Lower lobe of right lung (tissue), 2 donors: ENCODE results near the gene PREPL. TPM values are rescaled to one million over a fixed set of nuclear protein-coding genes. Genes with fewer than 3 reads are reported as not detected.

ENCODE experiments used
- ATAC-seq, 2 donors: fragments of 200-7000 bp; cut with Tn5 transposase; one replicate each; pipeline ENCODE4 v1.9.1; 2020 to 2022; ENCODE audit warnings: mild to moderate bottlenecking in 2 of 2, moderate library complexity in 2 of 2
- DNase-seq: peaks from one replicate; pipeline ENCODE4 v3.0.0-alpha.2; 2020
- H3K27ac ChIP-seq: fragments of 200-600 bp; one replicate; pipeline ENCODE4 v1.8.0; 2022
- H3K27me3 ChIP-seq: fragments of 200-600 bp; one replicate; pipeline ENCODE4 v1.8.0; 2022; ENCODE audit warnings: low read depth
- H3K36me3 ChIP-seq: fragments of 200-600 bp; one replicate; pipeline ENCODE4 v1.8.0; 2022; ENCODE audit warnings: mild to moderate bottlenecking
- H3K4me1 ChIP-seq: fragments of 200-600 bp; one replicate; pipeline ENCODE4 v1.8.0; 2022
- H3K4me3 ChIP-seq: fragments of 200-600 bp; one replicate; pipeline ENCODE4 v1.8.0; 2022; ENCODE audit warnings: mild to moderate bottlenecking
- H3K9me3 ChIP-seq: fragments of 200-600 bp; one replicate; pipeline ENCODE4 v1.8.0; 2022
- intact Hi-C: fragments of 100-400 bp; cut with DNase I; formaldehyde crosslinking; loops from one replicate; pipeline ENCODE4 v1.11.0; 2022
- total RNA-seq: library from RNA; stranded (reverse); fragmentation: NEBNext Ultra II Directional; extraction: Animal tissue kit (Norgen Biotek cat#: 25700); gene quantifications from one replicate; pipeline ENCODE4 v1.2.1, GENCODE V29; 2021
- TF ChIP-seq, protein P1 (sequence below): fragments of 200-600 bp; IDR thresholded peaks from one replicate; pipeline ENCODE4 v1.8.0; 2022; ENCODE audit warnings: antibody characterized with exemption, mild to moderate bottlenecking
- donor health status: DM: no; HTN: yes; CAD: no; lungs with severe emphysema.

The PREPL gene
- total RNA-seq, 1 donor from 2014 or later, result 44.2 TPM

DNA sequence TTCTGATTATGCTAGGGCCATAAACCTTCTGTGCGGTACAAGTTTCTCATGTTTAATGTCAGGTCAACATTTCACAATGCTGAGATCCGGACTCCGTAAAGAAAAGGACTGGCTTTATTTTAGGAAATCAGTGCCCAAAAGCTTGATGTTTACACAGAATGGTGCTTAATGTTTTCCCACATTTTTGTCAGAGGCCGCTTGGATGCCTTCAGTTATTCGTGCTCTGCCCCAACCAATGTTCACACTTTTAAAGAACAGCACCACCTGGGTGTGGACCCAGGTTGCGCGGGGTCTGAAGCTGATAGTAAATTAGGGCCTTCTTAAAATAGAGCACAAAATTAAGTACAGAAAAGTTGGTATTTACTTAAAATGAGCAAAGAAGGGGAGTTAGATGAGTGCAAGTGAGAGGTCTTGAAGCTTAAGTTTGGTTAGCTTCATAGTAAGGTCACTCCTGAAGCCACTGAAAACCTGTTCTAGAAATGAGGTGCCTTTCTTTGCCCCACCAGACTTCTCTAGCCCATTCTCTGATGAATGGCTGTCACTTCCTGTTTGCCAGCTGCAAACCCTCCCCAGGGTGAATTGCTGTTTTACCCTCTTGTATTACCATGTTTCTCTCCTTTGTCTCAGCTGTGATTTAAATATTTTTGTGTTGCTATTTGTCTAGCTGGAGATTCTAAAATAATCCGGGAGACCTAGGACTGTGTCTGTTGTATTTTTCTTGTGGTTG is 65.5 kb downstream of the PREPL start:
- TF ChIP-seq, protein P1, sequence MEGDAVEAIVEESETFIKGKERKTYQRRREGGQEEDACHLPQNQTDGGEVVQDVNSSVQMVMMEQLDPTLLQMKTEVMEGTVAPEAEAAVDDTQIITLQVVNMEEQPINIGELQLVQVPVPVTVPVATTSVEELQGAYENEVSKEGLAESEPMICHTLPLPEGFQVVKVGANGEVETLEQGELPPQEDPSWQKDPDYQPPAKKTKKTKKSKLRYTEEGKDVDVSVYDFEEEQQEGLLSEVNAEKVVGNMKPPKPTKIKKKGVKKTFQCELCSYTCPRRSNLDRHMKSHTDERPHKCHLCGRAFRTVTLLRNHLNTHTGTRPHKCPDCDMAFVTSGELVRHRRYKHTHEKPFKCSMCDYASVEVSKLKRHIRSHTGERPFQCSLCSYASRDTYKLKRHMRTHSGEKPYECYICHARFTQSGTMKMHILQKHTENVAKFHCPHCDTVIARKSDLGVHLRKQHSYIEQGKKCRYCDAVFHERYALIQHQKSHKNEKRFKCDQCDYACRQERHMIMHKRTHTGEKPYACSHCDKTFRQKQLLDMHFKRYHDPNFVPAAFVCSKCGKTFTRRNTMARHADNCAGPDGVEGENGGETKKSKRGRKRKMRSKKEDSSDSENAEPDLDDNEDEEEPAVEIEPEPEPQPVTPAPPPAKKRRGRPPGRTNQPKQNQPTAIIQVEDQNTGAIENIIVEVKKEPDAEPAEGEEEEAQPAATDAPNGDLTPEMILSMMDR, result no peak
- intact Hi-C loops, result no loop called here
- H3K27me3 ChIP-seq, result no peaks in the 10 kb centered on the region
- peaks cover 14% of the 10 kb centered on the region for H3K4me1 ChIP-seq
- ATAC-seq, result no peak
- H3K36me3 ChIP-seq, result no peaks in the 10 kb centered on the region
- no peak overlapping the region for H3K4me3 ChIP-seq
- DNase-seq, result no peak
- no peaks in the 10 kb centered on the region for H3K9me3 ChIP-seq
- H3K27ac ChIP-seq, result no peak overlapping the region

DNA sequence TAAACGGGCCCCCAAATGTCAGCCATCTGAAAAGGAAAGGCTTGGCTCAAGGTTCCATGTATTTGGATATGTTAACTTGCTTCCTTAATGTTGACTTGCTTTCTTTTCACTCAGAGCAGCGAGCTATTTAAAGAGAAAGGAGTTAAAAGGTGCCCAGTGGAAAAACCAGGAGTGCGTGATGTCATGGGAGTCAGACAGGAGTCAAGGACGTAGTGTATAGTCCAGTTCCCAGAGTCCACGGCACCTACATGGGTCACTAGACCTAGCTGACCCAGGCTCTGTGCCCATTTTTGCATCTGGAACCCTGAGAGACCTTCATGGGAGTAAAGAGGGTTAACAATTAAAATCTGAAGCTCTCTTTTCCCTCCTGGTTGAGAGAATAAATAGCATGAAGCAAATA is 66.2 kb downstream of the PREPL start:
- ATAC-seq (no peak), DNase-seq (no peak)
- Histone ChIP-seq H3K36me3 (no peaks in the 10 kb centered on the region), H3K27ac (no peak overlapping the region), H3K9me3 (no peaks in the 10 kb centered on the region), H3K27me3 (no peaks in the 10 kb centered on the region), H3K4me3 (no peak overlapping the region), H3K4me1 (peaks cover 15% of the 10 kb centered on the region)
- intact Hi-C loops, result no loop called here
- TF ChIP-seq, protein P1, result no peak

DNA sequence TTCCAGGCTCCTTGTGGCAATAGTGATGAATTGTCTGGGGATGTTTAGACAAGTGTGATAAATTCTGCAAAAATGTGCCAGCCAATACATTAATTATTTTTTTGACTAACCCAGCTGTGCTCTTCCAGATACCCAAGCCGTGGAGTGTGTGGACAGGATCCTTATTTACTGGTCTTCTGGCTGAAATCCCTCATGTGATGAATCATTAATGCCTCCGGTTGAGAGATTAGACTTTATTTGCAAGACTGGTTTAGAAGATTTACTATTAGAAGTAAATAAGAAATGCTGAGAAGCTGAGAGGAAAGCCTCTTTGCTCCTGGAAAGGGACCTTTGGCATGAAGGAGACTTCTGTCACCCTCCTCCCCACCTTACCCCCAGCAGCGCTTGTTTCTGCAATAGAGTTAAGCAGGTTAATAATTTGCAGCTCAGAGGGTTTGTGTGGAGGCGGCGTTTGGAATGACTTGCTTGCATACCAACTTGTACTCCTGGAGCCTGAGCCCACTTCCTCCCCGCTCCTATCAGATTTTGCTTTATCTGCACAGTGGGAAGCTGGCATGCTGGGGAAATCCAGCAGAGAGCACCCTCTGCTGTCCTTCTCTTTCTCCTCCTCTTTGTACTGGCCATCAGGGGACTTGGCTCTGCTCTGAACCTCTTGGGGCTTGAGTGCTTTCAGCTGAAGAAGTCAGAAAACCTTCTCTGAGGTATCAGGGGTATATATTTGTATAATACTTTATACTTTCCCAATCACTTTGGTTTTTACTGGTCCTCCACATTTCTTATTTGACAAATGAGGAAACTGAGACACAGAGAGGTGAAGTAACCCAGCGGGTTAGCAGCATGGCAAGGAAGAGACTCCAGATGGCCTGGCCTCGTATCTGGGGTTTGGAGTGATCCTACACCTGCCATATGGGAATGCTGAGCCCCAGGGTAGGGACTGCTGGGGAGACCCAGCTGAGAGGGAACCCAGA is 69.7 kb downstream of the PREPL start:
- DNase-seq, result peak; percentile 61
- ATAC-seq, result peak; percentile 92 to 95
- H3K9me3 ChIP-seq, result no peaks in the 10 kb centered on the region
- TF ChIP-seq, protein P1, result peak; percentile 47
- intact Hi-C loops, result no loop called here
- H3K27ac ChIP-seq, result no peak overlapping the region
- H3K4me1 ChIP-seq, result peaks cover 15% of the 10 kb centered on the region
- H3K27me3 ChIP-seq, result no peaks in the 10 kb centered on the region
- H3K36me3 ChIP-seq, result no peaks in the 10 kb centered on the region
- H3K4me3 ChIP-seq, result no peak overlapping the region

DNA sequence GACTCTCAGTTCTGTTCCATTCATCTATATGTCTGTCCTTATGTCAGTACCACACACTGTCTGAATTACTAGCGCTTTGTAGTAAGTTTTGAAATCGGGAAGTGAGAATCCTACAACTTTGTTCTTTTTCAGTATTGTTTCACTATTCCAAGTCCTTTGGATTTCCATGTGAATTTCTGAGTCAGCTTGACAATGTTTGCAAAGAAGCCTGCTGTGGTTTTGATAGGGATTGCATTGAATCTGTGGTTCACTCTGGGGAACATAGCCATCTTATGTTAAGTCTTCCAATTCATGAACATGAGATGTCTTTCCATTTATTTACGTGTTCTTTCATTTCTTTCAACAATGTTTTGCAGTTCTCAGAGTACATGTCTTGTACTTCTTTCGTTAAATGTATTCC is 71.0 kb downstream of the PREPL start:
- DNase-seq (no peak), ATAC-seq (no peak)
- H3K27ac ChIP-seq, result no peak overlapping the region
- H3K36me3 ChIP-seq, result no peaks in the 10 kb centered on the region
- no peaks in the 10 kb centered on the region for H3K27me3 ChIP-seq
- intact Hi-C loops, result no loop called here
- TF ChIP-seq, protein P1, result no peak
- H3K9me3 ChIP-seq, result no peaks in the 10 kb centered on the region
- H3K4me3 ChIP-seq, result no peak overlapping the region
- peaks cover 15% of the 10 kb centered on the region for H3K4me1 ChIP-seq

DNA sequence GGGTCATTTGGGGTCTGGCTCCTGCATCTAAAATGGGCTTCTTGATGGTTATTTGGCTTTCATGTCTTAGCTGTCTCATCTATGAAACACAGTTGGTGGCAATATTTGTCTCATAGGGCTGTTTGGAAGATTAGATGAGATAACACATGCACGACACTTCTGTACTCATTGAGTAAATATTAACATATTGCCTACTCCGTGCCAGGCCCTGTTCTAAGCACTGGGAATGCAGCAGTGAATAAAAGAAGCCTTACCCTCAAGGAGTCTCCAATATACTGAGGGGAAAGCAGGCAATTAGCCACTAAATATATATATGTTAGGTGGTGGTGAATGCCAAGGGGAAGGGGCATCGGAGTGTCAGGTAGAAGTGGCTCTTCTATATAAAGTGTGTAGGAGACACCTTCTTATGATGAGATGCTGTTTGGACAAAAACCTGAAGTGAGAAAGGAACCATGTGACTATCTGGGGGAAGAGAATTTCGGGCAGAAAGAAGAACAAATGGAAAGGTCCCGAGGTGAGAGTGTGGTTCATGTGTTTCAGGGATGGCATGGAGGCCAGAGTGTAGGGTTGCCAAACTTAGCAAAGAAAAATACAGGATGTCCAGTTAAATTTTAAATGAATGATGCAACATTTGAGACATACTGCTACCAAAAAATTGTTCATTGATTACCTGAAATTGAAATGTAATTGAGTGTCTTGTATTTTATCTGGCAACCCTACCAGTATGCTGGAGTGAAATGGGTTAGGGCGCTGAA is 74.2 kb downstream of the PREPL start:
- no peak overlapping the region for H3K27ac ChIP-seq
- peaks cover 13% of the 10 kb centered on the region for H3K4me1 ChIP-seq
- ATAC-seq, result no peak
- no peak overlapping the region for H3K4me3 ChIP-seq
- TF ChIP-seq, protein P1, result no peak
- H3K36me3 ChIP-seq, result no peaks in the 10 kb centered on the region
- H3K9me3 ChIP-seq, result no peaks in the 10 kb centered on the region
- no peaks in the 10 kb centered on the region for H3K27me3 ChIP-seq
- DNase-seq, result no peak
- intact Hi-C loops, result no loop called here
